Mesenchymal stem cell (in vitro differentiated cells and primary cell): ENCODE measurements around the gene IP6K3.

ENCODE experiments used
- DNase-seq: peaks from one replicate; pipeline ENCODE4 v3.0.0-alpha.2; 2013
- H2AFZ ChIP-seq: one replicate; pipeline ENCODE4 v1.6.1; 2013; ENCODE audit warnings: low read depth, mild to moderate bottlenecking, control low read depth, inconsistent platforms, low read length, moderate library complexity
- H2AK5ac ChIP-seq: 2 replicates; pipeline ENCODE4 v1.6.1; 2013; ENCODE audit warnings: low read length, moderate library complexity, mild to moderate bottlenecking, inconsistent platforms; ENCODE audit not compliant: severe bottlenecking
- H2BK120ac ChIP-seq: one replicate; pipeline ENCODE4 v1.6.1; 2013; ENCODE audit warnings: low read depth, mild to moderate bottlenecking, inconsistent platforms, low read length, moderate library complexity
- H2BK12ac ChIP-seq, 2 experiments: one replicate each; pipeline ENCODE4 v1.6.1; 2013; ENCODE audit warnings: inconsistent platforms in 2 of 2, low read length in 2 of 2, mild to moderate bottlenecking in 2 of 2, moderate library complexity in 2 of 2, control low read depth in 1 of 2
- H2BK15ac ChIP-seq: one replicate; pipeline ENCODE4 v1.6.1; 2013; ENCODE audit warnings: mild to moderate bottlenecking, low read depth, inconsistent platforms; ENCODE audit not compliant: poor library complexity, severe bottlenecking
- H2BK5ac ChIP-seq: 2 replicates; pipeline ENCODE4 v1.6.1; 2013; ENCODE audit warnings: low read depth, mild to moderate bottlenecking, low read length, control low read depth, inconsistent platforms; ENCODE audit not compliant: poor library complexity, severe bottlenecking
- H3K14ac ChIP-seq, 2 experiments: one replicate each; pipeline ENCODE4 v1.6.1; 2013; ENCODE audit warnings: inconsistent platforms in 2 of 2, low read length in 2 of 2, control low read depth in 1 of 2, mild to moderate bottlenecking in 1 of 2, moderate library complexity in 1 of 2
- H3K18ac ChIP-seq, 2 experiments: one replicate each; pipeline ENCODE4 v1.6.1; 2013; ENCODE audit warnings: inconsistent platforms in 2 of 2, low read length in 2 of 2, control low read depth in 1 of 2, low read depth in 1 of 2, mild to moderate bottlenecking in 1 of 2
- H3K23ac ChIP-seq, 2 experiments: one replicate each; pipeline ENCODE4 v1.6.1; 2013; ENCODE audit warnings: inconsistent platforms in 2 of 2, low read length in 2 of 2, mild to moderate bottlenecking in 2 of 2, moderate library complexity in 2 of 2, control low read depth in 1 of 2
- H3K27ac ChIP-seq: 2 replicates; pipeline ENCODE4 v1.5.1; 2013; ENCODE audit warnings: mild to moderate bottlenecking, moderate library complexity, low read length, control low read depth, inconsistent platforms; ENCODE audit not compliant: poor library complexity, severe bottlenecking
- H3K27me3 ChIP-seq, 2 experiments: 2 replicates each; pipeline versions ENCODE4 v1.6.1 to v1.7.0; 2013; ENCODE audit warnings: low read length in 2 of 2, mild to moderate bottlenecking in 2 of 2, moderate library complexity in 2 of 2, control low read depth in 1 of 2, inconsistent platforms in 1 of 2; ENCODE audit not compliant: control insufficient read depth in 1 of 2, insufficient read depth in 1 of 2
- H3K36me3 ChIP-seq, 2 experiments: 2 replicates each; pipeline versions ENCODE4 v1.6.1 to v1.7.0; 2013; ENCODE audit warnings: low read length in 2 of 2, control low read depth in 1 of 2, inconsistent platforms in 1 of 2, low read depth in 1 of 2, mild to moderate bottlenecking in 1 of 2; ENCODE audit not compliant: insufficient read depth in 2 of 2, control insufficient read depth in 1 of 2
- H3K4ac ChIP-seq, 2 experiments: one replicate each; pipeline ENCODE4 v1.6.1; 2013; ENCODE audit warnings: inconsistent platforms in 2 of 2, low read length in 2 of 2, mild to moderate bottlenecking in 2 of 2, moderate library complexity in 2 of 2, control low read depth in 1 of 2, low read depth in 1 of 2
- H3K4me1 ChIP-seq: 2 replicates; pipeline ENCODE4 v1.6.1; 2013; ENCODE audit warnings: low read depth, low read length, control low read depth; ENCODE audit not compliant: control insufficient read depth, insufficient read depth
- H3K4me2 ChIP-seq: 2 replicates; pipeline ENCODE4 v1.6.1; 2013; ENCODE audit warnings: low read length, mild to moderate bottlenecking, inconsistent platforms; ENCODE audit not compliant: poor library complexity, severe bottlenecking
- H3K4me3 ChIP-seq, 2 experiments: 2 replicates each; pipeline versions ENCODE4 v1.5.1 to v1.7.0; 2013; ENCODE audit warnings: low read length in 2 of 2, mild to moderate bottlenecking in 2 of 2, control low read depth in 1 of 2, low read depth in 1 of 2; ENCODE audit not compliant: insufficient read depth in 1 of 2
- H3K79me1 ChIP-seq: replicated peaks from 2 replicates; pipeline ENCODE4 v1.6.1; 2013; ENCODE audit warnings: mild to moderate bottlenecking, control low read depth, low read length, inconsistent platforms; ENCODE audit not compliant: poor library complexity, severe bottlenecking
- H3K9ac ChIP-seq: 2 replicates; pipeline ENCODE4 v1.7.0; 2013; ENCODE audit warnings: mild to moderate bottlenecking, low read length, moderate library complexity
- H3K9me3 ChIP-seq: 2 replicates; pipeline ENCODE4 v1.7.0; 2013; ENCODE audit warnings: mild to moderate bottlenecking, low read length; ENCODE audit not compliant: control insufficient read depth
- H4K8ac ChIP-seq: one replicate; pipeline ENCODE4 v1.6.1; 2013; ENCODE audit warnings: inconsistent platforms, mild to moderate bottlenecking, low read length, moderate library complexity
- H4K91ac ChIP-seq: one replicate; pipeline ENCODE4 v1.6.1; 2013; ENCODE audit warnings: mild to moderate bottlenecking, low read length, inconsistent platforms
- WGBS: methylation state at CpG from one replicate; pipeline ENCODE4 v1.1.7; 2013; ENCODE audit warnings: mixed read lengths; 5-methylcytosine and 5-hydroxymethylcytosine counted together

IP6K3 gene

GRCh38 chr6:33708516-33709204 is 38.0 kb downstream of the IP6K3 start:
- Histone ChIP-seq H4K91ac (no peak overlapping the region), H3K9me3 (no peaks in the 10 kb centered on the region), H4K8ac (no peak overlapping the region), H3K79me1 (peaks cover 41% of the 10 kb centered on the region), H3K18ac (no peak overlapping the region), H3K4me2 (no peak overlapping the region), H3K27ac (no peak overlapping the region), H3K23ac (no peak overlapping the region), H2BK5ac (no peak overlapping the region), H3K4me1 (peaks cover 15% of the 10 kb centered on the region), H3K36me3 (peaks cover 25 to 53% of the 10 kb centered on the region in 2 experiments), H3K4me3 (no peak overlapping the region), H2AK5ac (no peak overlapping the region), H2BK12ac (no peak overlapping the region), H2AFZ (no peak overlapping the region), H3K27me3 (no peaks in the 10 kb centered on the region), H3K14ac (no peak overlapping the region), H3K9ac (no peak overlapping the region), H2BK120ac (no peak overlapping the region), H2BK15ac (no peak overlapping the region), H3K4ac (no peak overlapping the region)
- 95% methylated on average over 10 of the region's 10 CpGs for WGBS
- DNase-seq = no peak

GRCh38 chr6:33707771-33708170 is 38.9 kb downstream of the IP6K3 start:
- H2AFZ ChIP-seq = no peak overlapping the region
- H3K27me3 ChIP-seq = no peaks in the 10 kb centered on the region
- H3K36me3 ChIP-seq = peaks cover 28 to 60% of the 10 kb centered on the region in 2 experiments
- H3K27ac ChIP-seq = no peak overlapping the region
- no peak overlapping the region for H2BK12ac ChIP-seq
- no peak overlapping the region for H2BK120ac ChIP-seq
- H3K4me3 ChIP-seq = no peak overlapping the region
- no peaks in the 10 kb centered on the region for H3K9me3 ChIP-seq
- no peak overlapping the region for H3K9ac ChIP-seq
- no peak overlapping the region for H3K4me2 ChIP-seq
- H2BK5ac ChIP-seq = no peak overlapping the region
- no peak overlapping the region for H3K23ac ChIP-seq
- H4K91ac ChIP-seq = no peak overlapping the region
- H3K14ac ChIP-seq = no peak overlapping the region
- H2AK5ac ChIP-seq = no peak overlapping the region
- H4K8ac ChIP-seq = no peak overlapping the region
- no peak overlapping the region for H2BK15ac ChIP-seq
- H3K4me1 ChIP-seq = peaks cover 15% of the 10 kb centered on the region
- DNase-seq = no peak
- no peak overlapping the region for H3K4ac ChIP-seq
- peaks cover 43% of the 10 kb centered on the region for H3K79me1 ChIP-seq
- 100% methylated on average over 1 of the region's 5 CpGs for WGBS
- H3K18ac ChIP-seq = no peak overlapping the region

GRCh38 chr6:33705955-33706725 is 40.6 kb downstream of the IP6K3 start:
- Histone ChIP-seq H2BK15ac (no peak overlapping the region), H3K4me2 (no peak overlapping the region), H3K4me1 (peaks cover 14% of the 10 kb centered on the region), H3K14ac (no peak overlapping the region), H2AFZ (no peak overlapping the region), H2BK5ac (no peak overlapping the region), H3K36me3 (peaks cover 31 to 66% of the 10 kb centered on the region in 2 experiments), H4K91ac (no peak overlapping the region), H3K18ac (no peak overlapping the region), H3K4ac (no peak overlapping the region), H2BK12ac (no peak overlapping the region), H3K9ac (no peak overlapping the region), H3K4me3 (no peak overlapping the region), H2AK5ac (no peak overlapping the region), H3K27me3 (no peaks in the 10 kb centered on the region), H3K79me1 (peaks cover 50% of the 10 kb centered on the region), H2BK120ac (no peak overlapping the region), H4K8ac (no peak overlapping the region), H3K9me3 (no peaks in the 10 kb centered on the region), H3K27ac (no peak overlapping the region), H3K23ac (no peak overlapping the region)
- no peak for DNase-seq
- 87% methylated on average over 16 of the region's 16 CpGs for WGBS

GRCh38 chr6:33705268-33705885 is 41.3 kb downstream of the IP6K3 start:
- no peak overlapping the region for H3K4ac ChIP-seq
- no peak overlapping the region for H3K14ac ChIP-seq
- no peak overlapping the region for H3K9ac ChIP-seq
- no peak overlapping the region for H2AK5ac ChIP-seq
- peak; percentile 9 for DNase-seq
- WGBS = 75% methylated on average over 8 of the region's 9 CpGs
- H3K4me1 ChIP-seq = peaks cover 10% of the 10 kb centered on the region
- H3K79me1 ChIP-seq = peaks cover 43% of the 10 kb centered on the region
- H3K4me2 ChIP-seq = no peak overlapping the region
- H3K18ac ChIP-seq = no peak overlapping the region
- H3K27me3 ChIP-seq = no peaks in the 10 kb centered on the region
- no peak overlapping the region for H4K91ac ChIP-seq
- H4K8ac ChIP-seq = peak overlapping the region; percentile 29
- no peak overlapping the region for H2BK15ac ChIP-seq
- no peak overlapping the region for H2AFZ ChIP-seq
- H3K9me3 ChIP-seq = no peaks in the 10 kb centered on the region
- no peak overlapping the region for H2BK12ac ChIP-seq
- H3K27ac ChIP-seq = no peak overlapping the region
- H3K36me3 ChIP-seq = peaks cover 31 to 71% of the 10 kb centered on the region in 2 experiments
- H3K23ac ChIP-seq = no peak overlapping the region
- H2BK120ac ChIP-seq = no peak overlapping the region
- no peak overlapping the region for H2BK5ac ChIP-seq
- H3K4me3 ChIP-seq = no peak overlapping the region
